Fibroblast of peridontal ligament (primary cell): ENCODE measurements around the gene PPP1R37.
"Not testable (repeated sequence)": the region's sequence is repeated elsewhere in the genome, so short reads cannot be mapped to it uniquely, and the experiment has no call there.

Experiments used
- DNase-seq: peaks from one replicate; pipeline ENCODE4 v3.0.0-alpha.2; 2010; ENCODE audit errors: extremely low read depth

PPP1R37 gene

GRCh38 chr19:45095496-45096413, 2.8 kb downstream of the PPP1R37 start:
- DNase-seq, result no peak

GRCh38 chr19:45096700-45097099, 3.7 kb downstream of the PPP1R37 start:
- DNase-seq, result no peak

GRCh38 chr19:45097450-45097775, 4.4 kb downstream of the PPP1R37 start:
- no peak for DNase-seq

GRCh38 chr19:45097776-45098520, 5.0 kb downstream of the PPP1R37 start:
- peak; percentile 89 for DNase-seq

GRCh38 chr19:45098521-45099466, 5.8 kb downstream of the PPP1R37 start:
- peak; percentile 55 for DNase-seq

- DNase-seq, result no peak
Observed at GRCh38 chr19:45099467-45100191, 6.7 kb downstream of the PPP1R37 start.

GRCh38 chr19:45100201-45100600, 7.2 kb downstream of the PPP1R37 start:
- DNase-seq, result no peak

- DNase-seq, result no peak
Observed at GRCh38 chr19:45100846-45101252, 7.9 kb downstream of the PPP1R37 start.

GRCh38 chr19:45101806-45102205, 8.8 kb downstream of the PPP1R37 start:
- DNase-seq, result no peak

- no peak for DNase-seq
Observed at GRCh38 chr19:45102481-45102880, 9.5 kb downstream of the PPP1R37 start.

GRCh38 chr19:45103156-45103507, 10.2 kb downstream of the PPP1R37 start:
- no peak for DNase-seq

- DNase-seq, result no peak
Observed at GRCh38 chr19:45103508-45104319, 10.7 kb downstream of the PPP1R37 start.

- DNase-seq, result no peak
Observed at GRCh38 chr19:45104658-45105349, 11.8 kb downstream of the PPP1R37 start.

GRCh38 chr19:45106363-45106762, 13.4 kb downstream of the PPP1R37 start:
- DNase-seq, result not testable (repeated sequence)

GRCh38 chr19:45107621-45108150, 14.7 kb downstream of the PPP1R37 start:
- no peak for DNase-seq

GRCh38 chr19:45110851-45111266, 17.9 kb downstream of the PPP1R37 start:
- DNase-seq, result no peak

GRCh38 chr19:45112111-45112827, 19.3 kb downstream of the PPP1R37 start:
- no peak for DNase-seq

GRCh38 chr19:45113628-45114027, 20.6 kb downstream of the PPP1R37 start:
- no peak for DNase-seq

GRCh38 chr19:45114116-45114515, 21.1 kb downstream of the PPP1R37 start:
- no peak for DNase-seq
